HG02678 (cell line): ENCODE results near the gene ZEB2.
"Not testable (repeated sequence)": the region's sequence is repeated elsewhere in the genome, so short reads cannot be mapped to it uniquely, and the experiment has no call there.

Source experiments
- ATAC-seq: cut with Tn5 transposase; IDR thresholded peaks from one replicate; pipeline ENCODE4 v1.9.1; 2021; ENCODE audit warnings: mild to moderate bottlenecking, moderate library complexity; ENCODE audit not compliant: unreplicated experiment

The ZEB2 gene

DNA sequence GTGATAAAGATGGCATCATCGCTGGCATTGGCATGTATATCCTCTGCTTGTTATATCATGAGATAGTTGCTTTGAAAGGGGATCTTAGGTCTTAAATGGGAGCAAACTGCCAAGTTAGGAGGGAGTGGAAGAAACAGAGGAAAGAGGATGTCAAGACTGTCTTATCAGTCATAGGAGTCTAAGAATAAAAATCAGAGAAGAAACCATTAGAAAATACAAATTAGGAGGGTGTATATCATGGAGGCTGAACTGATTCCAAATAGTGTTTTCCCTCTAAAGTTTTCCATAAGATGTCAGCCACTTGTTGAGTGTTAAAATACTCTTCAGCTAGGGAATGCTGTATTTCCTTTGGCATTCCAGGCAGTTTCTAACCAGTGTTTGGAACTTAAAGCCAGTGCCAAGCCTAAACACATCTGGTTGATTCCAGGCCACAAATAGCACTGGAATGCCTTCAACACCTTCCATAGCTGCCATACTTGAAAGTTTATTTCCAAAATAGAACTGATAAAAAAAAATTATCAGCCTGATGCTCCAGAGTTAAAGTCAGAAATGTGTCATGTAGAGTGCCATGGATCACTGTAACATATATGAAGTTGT lies 129.4 kb downstream of the ZEB2 start:
- no peak for ATAC-seq

- ATAC-seq = no peak
Measured at GRCh38 chr2:144389930-144390311, 130.0 kb downstream of the ZEB2 start.

DNA sequence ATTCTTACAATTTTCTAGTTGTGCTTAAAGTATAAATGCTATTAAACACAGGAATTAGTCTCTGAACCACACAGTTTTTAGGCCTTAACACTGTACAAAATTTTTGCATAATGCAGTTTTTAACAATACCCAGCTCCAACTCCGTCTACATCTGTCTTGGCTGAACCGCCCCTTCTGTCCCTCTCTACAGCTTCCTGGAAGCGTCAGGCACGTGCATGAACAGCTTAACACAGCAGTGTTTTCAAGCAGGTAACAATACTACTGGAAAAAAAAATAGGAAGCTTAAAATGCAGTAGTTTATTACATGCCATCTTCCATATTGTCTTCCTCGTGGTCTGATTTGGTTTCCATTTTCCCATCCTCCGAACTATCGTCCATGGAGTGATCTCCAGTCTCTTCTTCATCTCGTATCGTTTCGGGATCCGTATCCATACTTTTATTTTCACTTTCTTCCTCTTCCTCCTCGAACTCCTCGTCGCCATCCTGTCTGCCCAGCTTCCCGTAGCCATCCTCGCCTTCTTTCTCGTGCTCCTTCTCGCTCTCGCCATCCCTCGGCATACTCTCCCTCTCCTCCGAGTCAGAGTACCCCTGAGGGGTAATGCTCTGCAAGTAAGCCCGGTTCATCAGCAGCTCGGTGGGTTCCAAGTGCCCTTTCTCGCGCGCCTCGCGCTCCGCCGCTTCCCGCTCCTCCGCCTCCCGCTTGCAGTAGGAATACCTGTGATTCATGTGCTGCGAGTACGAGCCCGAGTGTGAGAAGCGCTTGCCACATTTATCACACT lies 130.6 kb downstream of the ZEB2 start:
- ATAC-seq = no peak

DNA sequence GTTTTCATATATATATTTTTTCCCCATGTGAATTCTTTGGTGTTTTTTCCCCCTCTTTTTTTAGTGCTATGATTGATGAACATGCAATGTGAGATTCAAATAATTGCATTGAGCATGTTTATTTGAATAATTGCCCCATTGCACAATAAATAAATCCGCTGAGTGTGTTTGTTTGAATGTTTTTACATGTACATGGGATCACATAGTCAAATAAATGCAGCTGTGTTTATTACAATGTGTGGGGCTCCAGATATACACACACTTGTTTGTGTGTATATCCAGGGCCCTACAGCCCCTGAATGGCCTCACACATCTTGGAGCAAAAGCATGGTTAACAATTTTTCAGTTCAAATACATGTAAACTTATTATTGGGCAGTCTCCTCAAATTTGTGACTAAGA lies 134.5 kb downstream of the ZEB2 start:
- ATAC-seq = no peak

DNA sequence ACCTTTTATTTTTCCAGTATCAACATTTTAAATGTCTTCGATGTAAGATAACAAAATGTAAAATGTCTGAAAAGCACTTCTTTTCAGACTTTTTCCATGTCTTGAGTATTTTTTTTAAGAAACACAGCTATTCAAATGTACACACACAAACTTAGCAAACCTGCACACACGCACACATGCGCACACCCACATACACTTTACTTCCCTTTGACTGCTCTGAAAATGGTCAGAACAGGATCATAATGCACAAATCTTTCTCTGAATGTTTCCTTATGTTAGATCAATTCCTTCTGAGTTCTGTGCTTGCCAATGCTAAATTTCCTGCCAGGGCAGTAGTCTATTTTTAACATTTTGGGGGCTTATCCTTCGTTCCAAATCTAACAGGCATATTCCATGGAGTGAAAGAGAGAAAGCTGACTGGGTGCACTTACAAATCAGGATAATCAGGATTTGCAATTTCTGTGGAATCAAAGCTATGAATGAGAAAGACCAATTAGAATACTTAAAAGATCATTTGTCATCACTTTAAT lies 136.3 kb downstream of the ZEB2 start:
- ATAC-seq = no peak

DNA sequence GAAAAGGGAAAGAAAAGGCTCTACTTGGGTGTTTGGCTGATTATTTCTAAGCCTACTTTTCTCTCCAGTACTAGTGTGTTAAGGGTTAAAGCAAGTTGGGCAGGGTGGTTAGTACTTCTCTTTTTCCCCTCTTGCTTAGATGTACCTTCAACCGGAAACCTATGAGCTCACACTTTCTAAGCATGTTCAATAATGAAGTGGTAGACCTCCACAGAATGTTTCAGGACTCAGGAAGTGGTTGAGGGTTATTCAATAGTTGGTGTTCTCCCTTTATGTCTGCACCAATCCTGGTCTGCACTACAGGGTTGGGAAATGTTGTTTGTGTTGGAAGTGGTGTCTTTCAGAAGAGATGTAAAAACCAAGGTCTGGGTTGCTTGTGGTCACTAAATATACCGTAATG lies 137.1 kb downstream of the ZEB2 start:
- ATAC-seq = peak; percentile 98

GRCh38 chr2:144381716-144382115 lies 138.2 kb downstream of the ZEB2 start:
- no peak for ATAC-seq

- ATAC-seq = no peak
Measured at GRCh38 chr2:144379851-144380311, 140.0 kb downstream of the ZEB2 start.

- no peak for ATAC-seq
Measured at GRCh38 chr2:144378551-144378950, 141.4 kb downstream of the ZEB2 start.

- ATAC-seq = no peak
Measured at GRCh38 chr2:144377914-144378313, 142.0 kb downstream of the ZEB2 start.

DNA sequence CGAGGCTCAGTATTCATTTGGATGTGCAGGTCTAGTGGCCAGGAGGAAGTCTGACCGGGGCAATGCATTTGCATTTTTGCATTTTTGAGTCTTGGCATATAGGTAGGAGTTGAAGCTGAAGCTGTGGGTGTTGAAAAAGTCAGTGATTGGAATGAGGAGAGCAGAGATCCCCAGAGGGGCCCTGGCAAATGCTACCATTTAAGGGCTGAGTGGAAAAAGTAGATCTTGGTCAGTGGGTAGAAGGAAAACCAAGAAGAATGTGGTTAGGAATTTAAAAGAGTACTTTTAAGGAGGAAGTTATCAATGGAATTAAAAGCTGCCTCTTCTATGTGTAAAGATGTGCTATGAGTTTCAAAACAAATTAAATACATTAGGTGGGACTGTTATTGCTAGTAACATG lies 143.0 kb downstream of the ZEB2 start:
- no peak for ATAC-seq

GRCh38 chr2:144376460-144376859 lies 143.5 kb downstream of the ZEB2 start:
- ATAC-seq = no peak

DNA sequence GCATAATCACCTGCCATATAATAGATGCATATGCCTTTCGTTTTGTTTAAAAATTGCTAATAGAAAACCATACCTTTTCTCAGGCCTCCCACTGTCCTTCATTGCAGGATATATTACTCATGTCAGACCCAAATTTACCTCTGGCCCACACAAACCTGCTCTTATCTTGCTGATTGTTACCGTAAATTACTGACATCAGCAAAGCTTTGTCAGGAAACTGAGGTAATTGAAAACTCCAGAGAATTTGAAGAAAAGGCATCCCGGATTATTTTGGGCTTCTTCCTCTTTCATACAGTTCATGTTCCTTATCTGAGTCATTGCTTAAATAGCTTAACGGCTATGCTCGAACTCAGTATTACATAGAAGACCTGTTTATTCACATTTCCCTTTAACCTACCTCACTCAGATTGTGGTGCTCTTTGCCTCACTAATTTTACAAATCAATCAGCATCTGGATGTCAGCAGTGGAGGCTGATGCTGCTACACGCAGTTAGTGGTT lies 145.7 kb downstream of the ZEB2 start:
- peak; percentile 58 for ATAC-seq

DNA sequence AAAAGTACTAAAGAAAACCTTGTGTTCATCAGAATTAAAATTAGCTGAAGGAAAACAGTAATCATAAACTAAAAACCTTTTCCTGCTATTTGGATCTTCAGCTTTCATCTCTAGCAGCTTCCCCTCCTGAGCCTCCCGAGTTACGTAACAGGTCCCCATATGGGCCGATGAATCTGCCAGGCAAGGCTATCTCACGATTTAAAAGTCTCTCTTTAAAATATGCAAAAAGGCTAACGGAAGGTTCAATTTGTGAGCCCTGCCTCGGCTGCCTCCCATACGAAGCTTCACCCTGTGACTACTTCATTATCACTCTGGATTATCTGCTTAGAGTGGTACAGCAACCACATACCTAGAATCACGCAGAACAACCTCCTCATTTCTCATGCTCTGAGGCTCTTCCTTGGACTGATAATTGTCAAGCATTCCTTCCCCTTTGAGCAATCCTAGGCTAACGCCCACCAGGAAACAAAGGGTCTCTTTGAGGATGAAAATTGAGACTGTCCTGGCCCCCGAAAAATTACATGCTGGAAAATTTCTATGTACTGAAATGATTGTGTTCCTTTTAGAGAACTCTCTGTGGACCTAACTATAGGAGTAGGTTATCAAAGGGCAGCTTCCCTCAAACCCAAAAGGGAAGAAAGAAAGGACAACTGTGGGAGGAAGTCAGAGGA lies 147.4 kb downstream of the ZEB2 start:
- ATAC-seq = no peak

- no peak for ATAC-seq
Measured at GRCh38 chr2:144370937-144371584, 148.9 kb downstream of the ZEB2 start.

GRCh38 chr2:144369416-144369815 lies 150.5 kb downstream of the ZEB2 start:
- ATAC-seq = no peak

GRCh38 chr2:144366825-144367429 lies 153.0 kb downstream of the ZEB2 start:
- no peak for ATAC-seq

DNA sequence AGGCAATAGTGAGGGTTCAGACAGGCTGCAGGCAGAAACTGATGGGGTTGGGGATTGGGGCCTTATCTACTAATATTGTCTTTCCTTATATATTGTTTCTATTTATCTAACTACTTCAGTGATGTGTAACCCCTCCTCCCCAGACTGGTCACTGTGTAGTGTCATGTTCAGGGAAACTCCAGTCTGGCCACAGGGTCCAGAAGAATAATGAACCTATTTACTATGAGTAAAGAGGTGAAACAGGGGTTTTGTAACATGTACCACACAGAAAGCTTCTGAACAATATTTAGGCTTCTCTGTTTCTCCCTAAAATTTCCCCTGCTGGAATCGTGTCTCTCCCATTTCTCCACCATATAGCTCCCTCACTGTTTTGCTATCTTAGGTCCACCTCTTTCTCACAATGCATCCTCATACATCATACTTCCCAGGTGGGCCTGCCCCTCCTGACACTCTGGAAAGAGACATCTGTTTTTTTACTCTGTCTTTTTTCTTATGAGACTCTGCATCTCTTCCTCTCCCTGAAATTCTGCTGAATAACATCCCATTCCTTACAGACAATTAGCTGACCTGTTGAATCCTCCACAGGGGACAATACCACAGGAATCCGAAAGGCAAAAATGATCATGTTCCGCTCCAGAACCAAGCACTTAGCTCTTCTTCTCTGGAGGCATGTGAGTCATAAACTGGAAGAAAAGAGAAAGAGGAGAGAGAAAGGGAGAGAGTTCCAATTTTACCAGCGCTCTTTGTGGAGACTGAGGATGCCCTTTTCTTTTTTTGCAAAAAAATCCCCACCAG lies 154.8 kb downstream of the ZEB2 start:
- peak; percentile 94 for ATAC-seq

DNA sequence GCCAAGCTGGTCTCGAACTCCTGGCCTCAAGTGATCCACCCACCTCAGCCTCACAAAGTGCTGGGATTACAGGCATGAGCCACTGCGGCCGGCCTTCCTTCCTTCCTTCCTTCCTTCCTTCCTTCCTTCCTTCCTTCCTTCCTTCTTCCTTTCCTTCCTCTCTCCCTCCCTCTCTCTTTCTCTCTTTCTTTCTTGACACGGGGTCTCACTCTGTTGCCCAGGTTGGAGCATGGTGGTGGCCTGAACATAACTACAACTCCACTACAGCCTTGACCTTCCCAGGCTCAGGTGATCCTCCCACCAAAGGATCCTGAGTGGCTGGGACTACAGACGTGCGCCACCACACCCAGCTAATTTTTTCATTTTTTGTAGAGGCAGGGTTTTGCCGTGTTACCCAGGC lies 155.7 kb downstream of the ZEB2 start:
- not testable (repeated sequence) for ATAC-seq

DNA sequence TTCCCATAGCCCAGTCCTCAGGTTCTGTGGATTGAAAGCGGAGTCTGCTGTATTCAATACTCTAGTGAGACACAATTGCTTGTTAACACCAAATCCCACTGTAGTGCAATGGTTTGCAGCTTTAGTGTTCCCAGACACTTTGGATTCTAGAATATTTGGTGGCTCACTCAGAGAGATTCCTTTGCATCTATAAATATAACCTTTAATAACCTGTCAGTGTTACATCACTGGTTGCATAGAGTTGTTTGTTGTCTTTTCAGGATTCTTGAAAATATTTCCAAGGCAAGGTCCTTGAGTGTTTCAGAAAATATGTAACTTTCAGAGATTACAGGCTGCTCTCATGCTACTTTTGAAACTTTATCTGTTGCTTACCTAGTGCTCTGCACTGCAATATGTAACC lies 157.5 kb downstream of the ZEB2 start:
- ATAC-seq = no peak
